PC-3 (cell line): Measurements from ENCODE around the gene AEN.

Experiments
- CTCF ChIP-seq: fragments of 300-600 bp; sonication (generic); conservative IDR thresholded peaks from 2 replicates; pipeline ENCODE4 v1.5.1; 2017; ENCODE audit warnings: antibody characterized with exemption, low read depth, mild to moderate bottlenecking, low read length
- EZH2 ChIP-seq: fragments of 300-600 bp; sonication (generic); IDR thresholded peaks from one replicate; pipeline ENCODE4 v1.6.1; 2017; ENCODE audit warnings: antibody characterized with exemption, mild to moderate bottlenecking, low read length; ENCODE audit not compliant: unreplicated experiment

- TF ChIP-seq CTCF (no peak), EZH2 (no peak)
These were observed 24.3 kb downstream of the AEN start for GRCh38 chr15:88645171-88646087.
